HEK293 (cell line): ENCODE data around the gene WDR45B.

Source experiments
- CTCF ChIA-PET: fragments of 350-600 bp; formaldehyde crosslinking; extraction: SDS; loops from one replicate; lab custom pipeline; 2021; ENCODE audit warnings: antibody characterized with exemption; lab: Yijun Ruan, JAX
- POLR2A ChIA-PET: fragments of 300-600 bp; formaldehyde crosslinking; extraction: SDS; loops from one replicate; lab custom pipeline; 2020; ENCODE audit warnings: antibody characterized with exemption, inconsistent platforms; lab: Yijun Ruan, JAX
- H3K27ac ChIP-seq: fragments of 200-500 bp; sonication (Bioruptor generic); 2 replicates; pipeline ENCODE4 v1.5.1; 2014; ENCODE audit warnings: low read depth, low read length, control low read depth, inconsistent platforms; ENCODE audit errors: extremely low read depth
- H3K36me3 ChIP-seq, 2 experiments: fragments of 200-500 bp in 1 of 2; sonication (Bioruptor generic) in 1 of 2; 1 replicate in 1 of 2; 2 replicates in 1 of 2; pipeline ENCODE4 v1.5.1; 2014 to 2017; ENCODE audit warnings: inconsistent platforms in 2 of 2, low read length in 2 of 2; ENCODE audit not compliant: control insufficient read depth in 2 of 2, insufficient read depth in 1 of 2
- H3K4me1 ChIP-seq: fragments of 200-500 bp; sonication (Bioruptor generic); 2 replicates; pipeline ENCODE4 v1.5.1; 2014; ENCODE audit warnings: mild to moderate bottlenecking, low read length, inconsistent platforms; ENCODE audit not compliant: control insufficient read depth, insufficient read depth
- H3K4me3 ChIP-seq: 2 replicates; pipeline ENCODE4 v1.5.1; 2011; ENCODE audit warnings: low read depth, mild to moderate bottlenecking, control low read depth, low read length, moderate library complexity
- H3K9me3 ChIP-seq: fragments of 200-500 bp; sonication (Bioruptor generic); 2 replicates; pipeline ENCODE4 v1.5.1; 2014; ENCODE audit warnings: low read depth, low read length, inconsistent platforms; ENCODE audit not compliant: control insufficient read depth, insufficient read depth
- AEBP2 ChIP-seq: fragments of 450-650 bp; formaldehyde crosslinking; IDR thresholded peaks from 2 replicates; pipeline ENCODE4 v1.5.1; 2016; ENCODE audit warnings: missing biosample characterization, missing genetic modification characterization, borderline replicate concordance
- EGR2 ChIP-seq: fragments of 450-650 bp; formaldehyde crosslinking; IDR thresholded peaks from 2 replicates; pipeline ENCODE4 v1.5.1; 2016; ENCODE audit warnings: low read depth, missing biosample characterization, missing genetic modification characterization
- PBX3 ChIP-seq: sonication (generic); formaldehyde crosslinking; IDR thresholded peaks from 2 replicates; pipeline ENCODE4 v1.8.1; 2022; ENCODE audit warnings: mild to moderate bottlenecking, moderate library complexity, missing genetic modification reagents
- PRDM2 ChIP-seq: fragments of 450-650 bp; formaldehyde crosslinking; IDR thresholded peaks from 2 replicates; pipeline ENCODE4 v1.5.1; 2016; ENCODE audit warnings: missing biosample characterization, missing genetic modification characterization, borderline replicate concordance
- ZFHX2 ChIP-seq: fragments of 450-650 bp; formaldehyde crosslinking; conservative IDR thresholded peaks from 2 replicates; pipeline ENCODE4 v1.5.1; 2016; ENCODE audit warnings: missing biosample characterization, missing genetic modification characterization
- ZNF10 ChIP-seq: fragments of 450-650 bp; formaldehyde crosslinking; IDR thresholded peaks from 2 replicates; pipeline ENCODE4 v1.5.1; 2017; ENCODE audit warnings: missing biosample characterization, missing genetic modification characterization
- ZNF324 ChIP-seq: fragments of 450-650 bp; formaldehyde crosslinking; IDR thresholded peaks from 2 replicates; pipeline ENCODE4 v1.5.1; 2016; ENCODE audit warnings: missing biosample characterization, missing genetic modification characterization
- ZNF544 ChIP-seq: fragments of 450-650 bp; formaldehyde crosslinking; IDR thresholded peaks from 2 replicates; pipeline ENCODE4 v1.5.0; 2017; ENCODE audit warnings: missing biosample characterization, missing genetic modification characterization
- TF ChIP-seq, protein P1 (sequence below): fragments of 450-650 bp; formaldehyde crosslinking; IDR thresholded peaks from 2 replicates; pipeline ENCODE4 v1.5.1; 2017; ENCODE audit warnings: missing biosample characterization, missing genetic modification characterization
- TF ChIP-seq, protein P2 (sequence below): fragments of 450-650 bp; formaldehyde crosslinking; IDR thresholded peaks from 2 replicates; pipeline ENCODE4 v1.5.1; 2016; ENCODE audit warnings: missing biosample characterization, missing genetic modification characterization
- TF ChIP-seq, protein P3 (sequence below): fragments of 450-650 bp; formaldehyde crosslinking; IDR thresholded peaks from 2 replicates; pipeline ENCODE4 v1.5.1; 2016; ENCODE audit warnings: missing biosample characterization, missing genetic modification characterization

Gene WDR45B

DNA sequence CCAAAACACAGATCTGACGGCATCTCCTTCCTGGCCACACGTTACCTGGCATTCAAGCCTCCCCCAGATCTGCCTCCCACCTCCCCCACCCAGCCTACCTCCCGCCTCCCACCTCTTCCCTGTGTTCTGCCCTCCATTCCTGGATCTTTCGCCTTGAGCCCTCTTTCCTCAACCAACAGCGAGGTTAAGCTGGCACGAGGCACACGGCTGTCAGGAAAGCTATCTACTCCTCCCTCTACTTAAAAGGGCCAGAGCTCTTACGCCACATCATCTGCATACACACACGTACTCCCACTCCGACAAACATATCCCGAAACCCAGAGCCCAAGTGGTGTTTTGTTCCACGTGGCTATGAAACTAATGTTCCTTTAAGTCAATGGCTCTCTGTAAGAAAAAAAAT lies 18.0 kb downstream of the WDR45B start (continued):
- no peak for TF ChIP-seq PRDM2 (tag by site-specific recombination)

GRCh38 chr17:82629748-82630147 lies 18.5 kb downstream of the WDR45B start:
- ChIA-PET POLR2A (no interaction called here), CTCF (no interaction called here)
- H3K9me3 ChIP-seq: no peaks in the 10 kb centered on the region
- TF ChIP-seq EGR2 (tag by site-specific recombination) (peak; percentile 53), ZFHX2 (tag by site-specific recombination) (peak; percentile 73)
- TF ChIP-seq, protein P1, sequence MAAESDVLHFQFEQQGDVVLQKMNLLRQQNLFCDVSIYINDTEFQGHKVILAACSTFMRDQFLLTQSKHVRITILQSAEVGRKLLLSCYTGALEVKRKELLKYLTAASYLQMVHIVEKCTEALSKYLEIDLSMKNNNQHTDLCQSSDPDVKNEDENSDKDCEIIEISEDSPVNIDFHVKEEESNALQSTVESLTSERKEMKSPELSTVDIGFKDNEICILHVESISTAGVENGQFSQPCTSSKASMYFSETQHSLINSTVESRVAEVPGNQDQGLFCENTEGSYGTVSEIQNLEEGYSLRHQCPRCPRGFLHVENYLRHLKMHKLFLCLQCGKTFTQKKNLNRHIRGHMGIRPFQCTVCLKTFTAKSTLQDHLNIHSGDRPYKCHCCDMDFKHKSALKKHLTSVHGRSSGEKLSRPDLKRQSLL (tag by site-specific recombination): no peak
- H3K27ac ChIP-seq: 0 out of 2 replicates have a peak overlapping the region, but pooled peaks have one; percentile 17
- no peaks in the 10 kb centered on the region for H3K4me1 ChIP-seq
- no peak overlapping the region for H3K4me3 ChIP-seq
- peaks cover 83 to 85% of the 10 kb centered on the region in 2 experiments for H3K36me3 ChIP-seq

DNA sequence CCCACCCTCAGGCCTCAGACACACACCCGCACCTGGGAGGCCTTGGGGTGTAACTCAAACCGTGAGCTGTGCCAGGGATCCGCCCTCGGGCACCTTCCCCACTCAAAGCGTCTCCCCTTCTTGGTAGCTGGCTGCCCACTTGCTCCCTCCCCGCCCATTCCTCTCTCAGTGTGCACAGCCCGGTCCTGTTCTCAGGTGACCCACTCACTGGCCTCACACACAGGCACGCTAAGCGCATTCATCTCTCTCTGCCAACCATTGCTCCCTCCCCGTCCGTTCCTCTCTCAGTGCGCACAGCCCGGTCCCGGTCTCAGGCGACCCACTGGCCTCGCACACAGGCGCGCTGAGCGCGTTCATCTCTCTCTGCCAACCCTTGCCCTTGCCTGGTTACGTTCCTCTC lies 20.8 kb downstream of the WDR45B start:
- peaks cover 84 to 85% of the 10 kb centered on the region in 2 experiments for H3K36me3 ChIP-seq
- no peak overlapping the region for H3K27ac ChIP-seq
- POLR2A ChIA-PET: no interaction called here
- no peaks in the 10 kb centered on the region for H3K4me1 ChIP-seq
- peak; percentile 24; the same call in 1 of the 2 replicates for TF ChIP-seq ZFHX2 (tag by site-specific recombination)
- TF ChIP-seq, protein P2, sequence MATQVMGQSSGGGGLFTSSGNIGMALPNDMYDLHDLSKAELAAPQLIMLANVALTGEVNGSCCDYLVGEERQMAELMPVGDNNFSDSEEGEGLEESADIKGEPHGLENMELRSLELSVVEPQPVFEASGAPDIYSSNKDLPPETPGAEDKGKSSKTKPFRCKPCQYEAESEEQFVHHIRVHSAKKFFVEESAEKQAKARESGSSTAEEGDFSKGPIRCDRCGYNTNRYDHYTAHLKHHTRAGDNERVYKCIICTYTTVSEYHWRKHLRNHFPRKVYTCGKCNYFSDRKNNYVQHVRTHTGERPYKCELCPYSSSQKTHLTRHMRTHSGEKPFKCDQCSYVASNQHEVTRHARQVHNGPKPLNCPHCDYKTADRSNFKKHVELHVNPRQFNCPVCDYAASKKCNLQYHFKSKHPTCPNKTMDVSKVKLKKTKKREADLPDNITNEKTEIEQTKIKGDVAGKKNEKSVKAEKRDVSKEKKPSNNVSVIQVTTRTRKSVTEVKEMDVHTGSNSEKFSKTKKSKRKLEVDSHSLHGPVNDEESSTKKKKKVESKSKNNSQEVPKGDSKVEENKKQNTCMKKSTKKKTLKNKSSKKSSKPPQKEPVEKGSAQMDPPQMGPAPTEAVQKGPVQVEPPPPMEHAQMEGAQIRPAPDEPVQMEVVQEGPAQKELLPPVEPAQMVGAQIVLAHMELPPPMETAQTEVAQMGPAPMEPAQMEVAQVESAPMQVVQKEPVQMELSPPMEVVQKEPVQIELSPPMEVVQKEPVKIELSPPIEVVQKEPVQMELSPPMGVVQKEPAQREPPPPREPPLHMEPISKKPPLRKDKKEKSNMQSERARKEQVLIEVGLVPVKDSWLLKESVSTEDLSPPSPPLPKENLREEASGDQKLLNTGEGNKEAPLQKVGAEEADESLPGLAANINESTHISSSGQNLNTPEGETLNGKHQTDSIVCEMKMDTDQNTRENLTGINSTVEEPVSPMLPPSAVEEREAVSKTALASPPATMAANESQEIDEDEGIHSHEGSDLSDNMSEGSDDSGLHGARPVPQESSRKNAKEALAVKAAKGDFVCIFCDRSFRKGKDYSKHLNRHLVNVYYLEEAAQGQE (tag by site-specific recombination): no peak
- no peak for TF ChIP-seq AEBP2 (tag by site-specific recombination)
- 0 out of 2 replicates have a peak, but pooled peaks have one; percentile 30 for TF ChIP-seq EGR2 (tag by site-specific recombination)
- TF ChIP-seq ZNF324 (tag by site-specific recombination): no peak
- TF ChIP-seq ZNF544 (tag by site-specific recombination): no peak
- no peak for TF ChIP-seq PBX3 (CRISPR knock-in tag)
- TF ChIP-seq, protein P3, sequence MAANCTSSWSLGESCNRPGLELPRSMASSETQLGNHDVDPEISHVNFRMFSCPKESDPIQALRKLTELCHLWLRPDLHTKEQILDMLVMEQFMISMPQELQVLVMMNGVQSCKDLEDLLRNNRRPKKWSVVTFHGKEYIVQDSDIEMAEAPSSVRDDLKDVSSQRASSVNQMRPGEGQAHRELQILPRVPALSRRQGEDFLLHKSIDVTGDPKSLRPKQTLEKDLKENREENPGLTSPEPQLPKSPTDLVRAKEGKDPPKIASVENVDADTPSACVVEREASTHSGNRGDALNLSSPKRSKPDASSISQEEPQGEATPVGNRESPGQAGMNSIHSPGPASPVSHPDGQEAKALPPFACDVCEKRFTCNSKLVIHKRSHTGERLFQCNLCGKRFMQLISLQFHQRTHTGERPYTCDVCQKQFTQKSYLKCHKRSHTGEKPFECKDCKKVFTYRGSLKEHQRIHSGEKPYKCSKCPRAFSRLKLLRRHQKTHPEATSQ (tag by site-specific recombination): no peak
- no peak for TF ChIP-seq ZNF10
- TF ChIP-seq, all 188 proteins: peak for 2
- Histone ChIP-seq H3K4me3 (no peak overlapping the region), H3K9me3 (no peaks in the 10 kb centered on the region)
- CTCF ChIA-PET: no interaction called here
